OCI-LY7 (cell line): ENCODE data around the gene LDLRAD4.

ENCODE experiments used
- EZH2phosphoT487 ChIP-seq: fragments of 200-600 bp; sonication (generic); IDR thresholded peaks from 2 replicates; pipeline ENCODE4 v1.6.1; 2018; ENCODE audit warnings: low read depth, borderline replicate concordance, mild to moderate bottlenecking, mixed run types, antibody characterized with exemption, low read length, moderate library complexity, mixed read lengths
- TF ChIP-seq, protein P1 (sequence below): fragments of 200-600 bp; sonication (generic); conservative IDR thresholded peaks from 2 replicates; pipeline ENCODE4 v1.5.1; 2014; ENCODE audit warnings: mild to moderate bottlenecking, antibody characterized with exemption, low read length, moderate library complexity, mixed read lengths

DNA sequence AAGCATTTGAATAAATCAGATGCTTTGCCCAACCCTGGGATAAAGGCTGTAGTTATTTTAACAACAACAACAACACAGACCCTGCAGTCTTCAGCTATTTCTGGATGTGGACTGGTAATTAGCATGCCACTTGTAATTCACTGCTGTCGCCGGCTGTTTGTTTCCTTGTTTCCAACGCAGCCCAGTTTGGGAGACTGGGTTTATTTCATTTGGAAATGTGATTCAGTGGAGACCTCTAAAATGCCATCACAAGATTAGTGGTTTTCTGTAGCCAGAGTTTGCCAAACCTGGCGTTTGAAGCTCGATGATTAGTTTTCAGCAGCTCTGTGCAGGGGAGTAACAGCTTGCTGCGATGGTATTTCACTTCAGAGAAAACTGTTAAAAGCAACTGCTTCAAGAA, 83.5 kb downstream of the LDLRAD4 start:
- TF ChIP-seq, protein P1, sequence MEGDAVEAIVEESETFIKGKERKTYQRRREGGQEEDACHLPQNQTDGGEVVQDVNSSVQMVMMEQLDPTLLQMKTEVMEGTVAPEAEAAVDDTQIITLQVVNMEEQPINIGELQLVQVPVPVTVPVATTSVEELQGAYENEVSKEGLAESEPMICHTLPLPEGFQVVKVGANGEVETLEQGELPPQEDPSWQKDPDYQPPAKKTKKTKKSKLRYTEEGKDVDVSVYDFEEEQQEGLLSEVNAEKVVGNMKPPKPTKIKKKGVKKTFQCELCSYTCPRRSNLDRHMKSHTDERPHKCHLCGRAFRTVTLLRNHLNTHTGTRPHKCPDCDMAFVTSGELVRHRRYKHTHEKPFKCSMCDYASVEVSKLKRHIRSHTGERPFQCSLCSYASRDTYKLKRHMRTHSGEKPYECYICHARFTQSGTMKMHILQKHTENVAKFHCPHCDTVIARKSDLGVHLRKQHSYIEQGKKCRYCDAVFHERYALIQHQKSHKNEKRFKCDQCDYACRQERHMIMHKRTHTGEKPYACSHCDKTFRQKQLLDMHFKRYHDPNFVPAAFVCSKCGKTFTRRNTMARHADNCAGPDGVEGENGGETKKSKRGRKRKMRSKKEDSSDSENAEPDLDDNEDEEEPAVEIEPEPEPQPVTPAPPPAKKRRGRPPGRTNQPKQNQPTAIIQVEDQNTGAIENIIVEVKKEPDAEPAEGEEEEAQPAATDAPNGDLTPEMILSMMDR, result no peak
- no peak for TF ChIP-seq EZH2phosphoT487
